HG03060 (cell line): ENCODE results near the gene TEX13D.
"Not testable (repeated sequence)": the region's sequence is repeated elsewhere in the genome, so short reads cannot be mapped to it uniquely, and the experiment has no call there.

Source experiments
- ATAC-seq: cut with Tn5 transposase; IDR thresholded peaks from one replicate; pipeline ENCODE4 v1.9.1; 2021; ENCODE audit warnings: low read depth, moderate number of reproducible peaks; ENCODE audit not compliant: unreplicated experiment

The TEX13D gene

GRCh38 chrX:124332481-124333424 lies at the start of gene TEX13D:
Gene TEX13D, plus strand, starts transcription at chrX:124332660. Its CDS starts 258 bp downstream, at chrX:124332918.
- no peak for ATAC-seq

GRCh38 chrX:124289443-124289842 lies 43.0 kb upstream of the TEX13D start:
- no peak for ATAC-seq

GRCh38 chrX:124293810-124294209 lies 38.6 kb upstream of the TEX13D start:
- ATAC-seq: no peak

GRCh38 chrX:124299323-124299722 lies 33.1 kb upstream of the TEX13D start:
- ATAC-seq: not testable (repeated sequence)

- no peak for ATAC-seq
Measured at GRCh38 chrX:124300405-124300804, 32.1 kb upstream of the TEX13D start.

GRCh38 chrX:124307253-124307907 lies 25.1 kb upstream of the TEX13D start:
- ATAC-seq: no peak

- ATAC-seq: no peak
Measured at GRCh38 chrX:124325732-124326131, 6.7 kb upstream of the TEX13D start.

- ATAC-seq: no peak
Measured at GRCh38 chrX:124328765-124329164, 3.7 kb upstream of the TEX13D start.

GRCh38 chrX:124333862-124334261 lies 1.4 kb downstream of the TEX13D start:
- ATAC-seq: no peak

GRCh38 chrX:124334555-124334954 lies 2.1 kb downstream of the TEX13D start:
- ATAC-seq: not testable (repeated sequence)

GRCh38 chrX:124335598-124335997 lies 3.1 kb downstream of the TEX13D start:
- no peak for ATAC-seq

GRCh38 chrX:124337916-124338315 lies 5.5 kb downstream of the TEX13D start:
- ATAC-seq: no peak

GRCh38 chrX:124338733-124339514 lies 6.5 kb downstream of the TEX13D start:
- ATAC-seq: no peak

- ATAC-seq: no peak
Measured at GRCh38 chrX:124341396-124342132, 9.1 kb downstream of the TEX13D start.

GRCh38 chrX:124342174-124342867 lies 9.9 kb downstream of the TEX13D start:
- ATAC-seq: no peak

GRCh38 chrX:124343016-124343415 lies 10.6 kb downstream of the TEX13D start:
- ATAC-seq: no peak

- ATAC-seq: no peak
Measured at GRCh38 chrX:124344246-124344645, 11.8 kb downstream of the TEX13D start.

GRCh38 chrX:124346117-124346876 lies 13.8 kb downstream of the TEX13D start, which contains the start of gene SH2D1A:
Gene SH2D1A, plus strand, starts transcription at chrX:124346563. Its CDS starts 80 bp downstream, at chrX:124346643.
- ATAC-seq: no peak

GRCh38 chrX:124346877-124347241 lies 14.4 kb downstream of the TEX13D start:
- ATAC-seq: no peak
